ENCODE data around the gene DPP6. TPM values are rescaled to one million over a fixed set of nuclear protein-coding genes. Genes with fewer than 3 reads are reported as not detected.

DPP6 gene
- total RNA-seq, 4 donors from 2014 or later, result 13.4 to 33.2 (median 26.8) TPM

DNA sequence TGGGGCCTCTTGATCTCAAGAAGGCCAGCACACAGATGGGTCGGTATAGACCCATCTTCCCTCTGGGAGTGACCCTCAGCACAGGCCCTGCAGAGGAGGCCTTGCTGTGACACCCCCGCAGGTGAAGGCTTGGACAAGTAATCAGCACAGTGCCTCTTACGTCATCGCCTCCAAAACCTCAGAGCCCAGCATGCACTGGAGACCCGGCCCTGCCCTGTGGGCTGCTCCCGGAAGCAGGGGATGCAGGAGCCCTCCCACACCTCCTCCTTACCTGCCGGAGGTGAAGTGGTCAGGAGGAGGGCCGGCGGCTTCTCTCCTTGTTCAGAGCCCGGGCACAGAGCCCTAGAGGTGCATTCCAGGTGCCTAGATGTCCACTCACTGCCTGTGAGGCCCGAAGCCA is 829.3 kb downstream of the DPP6 start:
- H3K27ac ChIP-seq (replicated peaks in 1 of 4), result no peak overlapping the region

GRCh38 chr7:154882931-154883474 is 830.8 kb downstream of the DPP6 start:
- WGBS, result 70% methylated on average over 8 of the region's 8 CpGs
- Histone ChIP-seq H3K4me3 (no peak overlapping the region), H3K27ac (replicated peaks in 1 of 4) (no peak overlapping the region), H3K4me1 (no peaks in the 10 kb centered on the region), H3K36me3 (no peaks in the 10 kb centered on the region), H3K9me3 (no peaks in the 10 kb centered on the region), H3K27me3 (no peaks in the 10 kb centered on the region)
- TF ChIP-seq POLR2AphosphoS5 (IDR thresholded peaks at IDR 0.05) (no peak), POLR2A (IDR thresholded peaks at IDR 0.05; ENCODE audit: low read depth) (no peak), EP300 (IDR thresholded peaks at IDR 0.05) (no peak)
- TF ChIP-seq, protein P1, sequence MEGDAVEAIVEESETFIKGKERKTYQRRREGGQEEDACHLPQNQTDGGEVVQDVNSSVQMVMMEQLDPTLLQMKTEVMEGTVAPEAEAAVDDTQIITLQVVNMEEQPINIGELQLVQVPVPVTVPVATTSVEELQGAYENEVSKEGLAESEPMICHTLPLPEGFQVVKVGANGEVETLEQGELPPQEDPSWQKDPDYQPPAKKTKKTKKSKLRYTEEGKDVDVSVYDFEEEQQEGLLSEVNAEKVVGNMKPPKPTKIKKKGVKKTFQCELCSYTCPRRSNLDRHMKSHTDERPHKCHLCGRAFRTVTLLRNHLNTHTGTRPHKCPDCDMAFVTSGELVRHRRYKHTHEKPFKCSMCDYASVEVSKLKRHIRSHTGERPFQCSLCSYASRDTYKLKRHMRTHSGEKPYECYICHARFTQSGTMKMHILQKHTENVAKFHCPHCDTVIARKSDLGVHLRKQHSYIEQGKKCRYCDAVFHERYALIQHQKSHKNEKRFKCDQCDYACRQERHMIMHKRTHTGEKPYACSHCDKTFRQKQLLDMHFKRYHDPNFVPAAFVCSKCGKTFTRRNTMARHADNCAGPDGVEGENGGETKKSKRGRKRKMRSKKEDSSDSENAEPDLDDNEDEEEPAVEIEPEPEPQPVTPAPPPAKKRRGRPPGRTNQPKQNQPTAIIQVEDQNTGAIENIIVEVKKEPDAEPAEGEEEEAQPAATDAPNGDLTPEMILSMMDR (IDR thresholded peaks at IDR 0.05), result no peak
- no peak for DNase-seq (ENCODE audit: extremely low spot score)
- intact Hi-C loops (cut with DNase I), result no loop called here

More for the DNA sequence above, 829.3 kb downstream of the DPP6 start:
- Histone ChIP-seq H3K9me3 (no peaks in the 10 kb centered on the region), H3K36me3 (no peaks in the 10 kb centered on the region), H3K4me3 (no peak overlapping the region), H3K27me3 (no peaks in the 10 kb centered on the region), H3K4me1 (no peaks in the 10 kb centered on the region)
- no peak for DNase-seq (ENCODE audit: extremely low spot score)
- intact Hi-C loops (cut with DNase I), result no loop called here
- WGBS, result 82% methylated on average over 8 of the region's 11 CpGs
- TF ChIP-seq, protein P1 (IDR thresholded peaks at IDR 0.05), result no peak
- TF ChIP-seq POLR2AphosphoS5 (IDR thresholded peaks at IDR 0.05) (no peak), EP300 (IDR thresholded peaks at IDR 0.05) (no peak), POLR2A (IDR thresholded peaks at IDR 0.05; ENCODE audit: low read depth) (no peak)

DNA sequence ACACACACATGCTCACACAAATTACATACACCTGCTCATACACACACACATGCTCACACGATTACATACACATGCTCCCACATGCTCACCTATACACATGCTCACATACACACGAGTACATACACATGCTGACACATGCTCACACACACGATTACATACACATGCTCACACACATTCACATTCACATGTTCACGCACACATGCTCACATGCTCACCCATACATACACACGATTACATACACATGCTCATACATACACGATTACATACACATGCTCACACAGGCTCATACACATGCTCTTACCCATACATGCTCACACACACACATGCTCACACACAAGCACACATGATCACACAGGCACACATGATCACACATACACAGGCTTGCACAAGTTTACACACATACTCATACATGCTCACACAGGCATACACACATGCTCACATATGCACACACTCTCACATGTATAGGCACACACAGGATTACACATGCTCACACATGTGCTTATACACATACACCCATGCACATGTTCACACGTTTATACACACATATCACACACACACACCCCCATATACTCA is 832.2 kb downstream of the DPP6 start:
- intact Hi-C loops (cut with DNase I), result no loop called here
- 92% methylated on average over 7 of the region's 7 CpGs for WGBS
- Histone ChIP-seq H3K4me1 (no peaks in the 10 kb centered on the region), H3K27ac (replicated peaks in 1 of 4) (no peak overlapping the region), H3K9me3 (no peaks in the 10 kb centered on the region), H3K27me3 (no peaks in the 10 kb centered on the region), H3K36me3 (no peaks in the 10 kb centered on the region), H3K4me3 (no peak overlapping the region)
- TF ChIP-seq, protein P1 (IDR thresholded peaks at IDR 0.05), result no peak
- no peak for TF ChIP-seq EP300 (IDR thresholded peaks at IDR 0.05)
- no peak for TF ChIP-seq POLR2AphosphoS5 (IDR thresholded peaks at IDR 0.05)
- no peak for TF ChIP-seq POLR2A (IDR thresholded peaks at IDR 0.05; ENCODE audit: low read depth)
- no peak for DNase-seq (ENCODE audit: extremely low spot score)

DNA sequence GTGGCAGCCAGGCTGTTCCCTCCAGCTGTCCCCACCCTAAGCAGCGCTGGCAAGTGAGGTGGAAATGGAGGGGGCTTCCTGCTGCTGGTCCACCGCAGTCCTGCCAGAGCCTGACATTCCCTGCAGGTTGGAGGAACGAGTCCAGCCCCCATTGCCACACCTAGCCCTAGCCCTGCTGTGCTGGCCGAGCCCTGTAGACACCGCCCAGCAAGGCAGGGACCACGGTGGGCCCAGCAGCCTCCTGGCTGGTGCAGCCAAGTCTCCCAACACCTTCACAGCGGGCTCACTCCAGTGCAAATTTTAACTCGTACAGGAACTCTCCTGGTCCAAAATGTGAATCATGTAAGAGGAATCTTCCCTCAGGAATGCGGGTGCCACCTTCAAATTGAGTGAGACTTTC is 834.4 kb downstream of the DPP6 start:
- Histone ChIP-seq H3K27ac (replicated peaks in 1 of 4) (no peak overlapping the region), H3K36me3 (no peaks in the 10 kb centered on the region), H3K9me3 (no peaks in the 10 kb centered on the region), H3K4me1 (no peaks in the 10 kb centered on the region), H3K4me3 (no peak overlapping the region), H3K27me3 (peaks cover 0 to 3% (median 0%) of the 10 kb centered on the region in 4 donors)
- DNase-seq (ENCODE audit: extremely low spot score), result no peak
- TF ChIP-seq, protein P1 (IDR thresholded peaks at IDR 0.05), result no peak
- TF ChIP-seq POLR2A (IDR thresholded peaks at IDR 0.05; ENCODE audit: low read depth), result no peak
- TF ChIP-seq POLR2AphosphoS5 (IDR thresholded peaks at IDR 0.05), result no peak
- TF ChIP-seq EP300 (IDR thresholded peaks at IDR 0.05), result no peak
- 77% methylated on average over 7 of the region's 9 CpGs for WGBS
- intact Hi-C loops (cut with DNase I), result no loop called here

- H3K27me3 ChIP-seq, result peaks cover 0 to 9% (median 0%) of the 10 kb centered on the region in 4 donors
- no peaks in the 10 kb centered on the region for H3K9me3 ChIP-seq
- no peaks in the 10 kb centered on the region for H3K4me1 ChIP-seq
- no peak for TF ChIP-seq POLR2AphosphoS5 (IDR thresholded peaks at IDR 0.05)
- no peak for TF ChIP-seq POLR2A (IDR thresholded peaks at IDR 0.05; ENCODE audit: low read depth)
- TF ChIP-seq EP300 (IDR thresholded peaks at IDR 0.05), result no peak
- TF ChIP-seq, protein P1 (IDR thresholded peaks at IDR 0.05), result no peak
- intact Hi-C loops (cut with DNase I), result no loop called here
- no peak overlapping the region for H3K4me3 ChIP-seq
- no peak for DNase-seq (ENCODE audit: extremely low spot score)
- WGBS, result 85% methylated on average over 3 of the region's 3 CpGs
- H3K27ac ChIP-seq (replicated peaks in 1 of 4), result no peak overlapping the region
- H3K36me3 ChIP-seq, result no peaks in the 10 kb centered on the region
Observed at GRCh38 chr7:154888690-154889089, 836.5 kb downstream of the DPP6 start.
